Upper lobe of left lung (tissue), 4 donors: ENCODE results near the gene TBXAS1.

Experiments
- EP300 ChIP-seq, 4 donors: sonication (generic); formaldehyde crosslinking; IDR thresholded peaks; one replicate each; pipeline ENCODE4 v1.5.1; 2017; ENCODE audit warnings: antibody characterized with exemption in 4 of 4, control low read depth in 2 of 4
- POLR2A ChIP-seq, 4 donors: fragments of 450-650 bp; IDR thresholded peaks; one replicate each; pipeline ENCODE4 v1.5.1; 2016 to 2017; ENCODE audit warnings: antibody characterized with exemption in 4 of 4, mild to moderate bottlenecking in 2 of 4
- TF ChIP-seq, protein P1 (sequence below), 6 experiments: fragments of 450-650 bp in 4 of 6; fragments of 200-600 bp in 2 of 6; sonication (generic) in 2 of 6; IDR thresholded peaks; one replicate each; pipeline ENCODE4 v1.5.1; 2016 to 2019; ENCODE audit warnings: antibody characterized with exemption in 6 of 6

DNA sequence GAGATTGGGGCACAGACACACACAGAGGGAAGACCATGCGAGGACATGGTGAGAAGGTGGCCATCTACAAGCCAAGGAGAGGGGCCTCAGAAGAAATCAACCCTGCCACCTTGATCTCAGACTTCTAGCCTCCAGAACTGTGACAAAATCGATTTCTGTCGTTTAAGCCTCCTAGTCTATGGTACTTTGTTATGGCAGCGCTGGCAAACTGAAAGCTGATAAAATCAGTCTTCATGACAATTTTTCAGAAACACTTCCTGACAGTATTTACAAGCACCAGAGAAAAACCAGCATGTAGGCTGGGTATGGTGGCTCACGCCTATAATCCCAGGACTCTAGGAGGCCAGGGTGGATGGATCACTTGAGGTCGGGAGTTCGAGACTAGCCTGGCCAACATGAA lies 229.5 kb downstream of the TBXAS1 start:
- TF ChIP-seq, protein P1, sequence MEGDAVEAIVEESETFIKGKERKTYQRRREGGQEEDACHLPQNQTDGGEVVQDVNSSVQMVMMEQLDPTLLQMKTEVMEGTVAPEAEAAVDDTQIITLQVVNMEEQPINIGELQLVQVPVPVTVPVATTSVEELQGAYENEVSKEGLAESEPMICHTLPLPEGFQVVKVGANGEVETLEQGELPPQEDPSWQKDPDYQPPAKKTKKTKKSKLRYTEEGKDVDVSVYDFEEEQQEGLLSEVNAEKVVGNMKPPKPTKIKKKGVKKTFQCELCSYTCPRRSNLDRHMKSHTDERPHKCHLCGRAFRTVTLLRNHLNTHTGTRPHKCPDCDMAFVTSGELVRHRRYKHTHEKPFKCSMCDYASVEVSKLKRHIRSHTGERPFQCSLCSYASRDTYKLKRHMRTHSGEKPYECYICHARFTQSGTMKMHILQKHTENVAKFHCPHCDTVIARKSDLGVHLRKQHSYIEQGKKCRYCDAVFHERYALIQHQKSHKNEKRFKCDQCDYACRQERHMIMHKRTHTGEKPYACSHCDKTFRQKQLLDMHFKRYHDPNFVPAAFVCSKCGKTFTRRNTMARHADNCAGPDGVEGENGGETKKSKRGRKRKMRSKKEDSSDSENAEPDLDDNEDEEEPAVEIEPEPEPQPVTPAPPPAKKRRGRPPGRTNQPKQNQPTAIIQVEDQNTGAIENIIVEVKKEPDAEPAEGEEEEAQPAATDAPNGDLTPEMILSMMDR (IDR thresholded peaks at IDR 0.05): no peak
- no peak for TF ChIP-seq POLR2A (IDR thresholded peaks at IDR 0.05)
- TF ChIP-seq EP300 (IDR thresholded peaks at IDR 0.05): no peak
